ENCODE data around the gene CSNK2A3. TPM values are rescaled to one million over a fixed set of nuclear protein-coding genes. Genes with fewer than 3 reads are reported as not detected.

CSNK2A3 gene
- total and polyA plus RNA-seq, 9 of the 15 experiments (the other 6 are each of a cell fraction or from before 2014, with no cell fraction given), result 0.33 to 6.1 (median 1.8) TPM

GRCh38 chr11:11391796-11392463, 38.9 kb upstream of the CSNK2A3 start:
- ChIA-PET POLR2A (interaction anchor here (1.2 kb wide), 1 partner anchor 29 kb away, joined by 3 read pairs; no protein-coding TSS in a partner anchor), CTCF (ENCODE audit: low intra/inter-chr PET ratio) (no interaction called here)
- 0% methylated on average over 13 of the region's 13 CpGs for WGBS (ENCODE audit: insufficient coverage, low coverage, missing lambda C conversion rate)
- Histone ChIP-seq H3K4me3 (no peak overlapping the region), H3K27ac (ENCODE audit: extremely low read depth, low read depth, low read length) (no peak overlapping the region), H3K4me2 (ENCODE audit: insufficient read depth, low read length) (no peak overlapping the region), H3K9me1 (ENCODE audit: control insufficient read depth, insufficient read depth, low read length) (no peaks in the 10 kb centered on the region), H3K9ac (ENCODE audit: insufficient read depth in 1 of 2, low read depth in 2 of 2, low read length in 2 of 2) (no peak overlapping the region), H3K27me3 (ENCODE audit: control insufficient read depth in 2 of 2, insufficient read depth in 2 of 2, low read length in 2 of 2) (peaks cover 2 to 22% of the 10 kb centered on the region in 2 experiments), H3K9me3 (replicated peaks; ENCODE audit: control insufficient read depth, insufficient read depth, low read depth, low read length) (no peaks in the 10 kb centered on the region), H3K4me1 (replicated peaks in 1 of 2; ENCODE audit: control insufficient read depth in 2 of 2, insufficient read depth in 2 of 2, low read length in 2 of 2) (no peaks in the 10 kb centered on the region), H2AFZ (ENCODE audit: low read depth, low read length) (no peak overlapping the region), H4K20me1 (replicated peaks; ENCODE audit: control insufficient read depth, insufficient read depth, low read length) (peaks cover 5% of the 10 kb centered on the region; the same call in 1 of the 2 replicates), H3K36me3 (ENCODE audit: control insufficient read depth, insufficient read depth, low read length) (no peaks in the 10 kb centered on the region), H3K79me2 (ENCODE audit: control insufficient read depth, insufficient read depth, low read length) (no peaks in the 10 kb centered on the region)
- in situ Hi-C loops (cut with MboI) (no loop called here), intact Hi-C loops (cut with micrococcal nuclease) (no loop called here)
- ATAC-seq (no peak), FAIRE-seq (no peak), DNase-seq (ENCODE audit: extremely low read depth in 1 of 4, low spot score in 3 of 4) (no peak)
- TF ChIP-seq TRIM24 (IDR thresholded peaks at IDR 0.05) (no peak), SREBF2 (CRISPR knock-in tag; IDR thresholded peaks at IDR 0.05) (no peak), ZNF740 (CRISPR knock-in tag; IDR thresholded peaks at IDR 0.05) (no peak), ZNF740 (tag; IDR thresholded peaks at IDR 0.05) (no peak), HNRNPUL1 (IDR thresholded peaks at IDR 0.05; ENCODE audit: low read length) (no peak), ZBTB43 (CRISPR knock-in tag; IDR thresholded peaks at IDR 0.05) (no peak), ZZZ3 (IDR thresholded peaks at IDR 0.05) (no peak), NCOA6 (IDR thresholded peaks at IDR 0.05) (no peak), ZNF512 (tag; IDR thresholded peaks at IDR 0.05) (no peak), ZNF449 (CRISPR knock-in tag; IDR thresholded peaks at IDR 0.05) (no peak)
- BruUV-seq (replicated peaks), result no TSS peak

Data from K562 (cell line).